ENCODE measurements around the gene SZRD1.

DNA sequence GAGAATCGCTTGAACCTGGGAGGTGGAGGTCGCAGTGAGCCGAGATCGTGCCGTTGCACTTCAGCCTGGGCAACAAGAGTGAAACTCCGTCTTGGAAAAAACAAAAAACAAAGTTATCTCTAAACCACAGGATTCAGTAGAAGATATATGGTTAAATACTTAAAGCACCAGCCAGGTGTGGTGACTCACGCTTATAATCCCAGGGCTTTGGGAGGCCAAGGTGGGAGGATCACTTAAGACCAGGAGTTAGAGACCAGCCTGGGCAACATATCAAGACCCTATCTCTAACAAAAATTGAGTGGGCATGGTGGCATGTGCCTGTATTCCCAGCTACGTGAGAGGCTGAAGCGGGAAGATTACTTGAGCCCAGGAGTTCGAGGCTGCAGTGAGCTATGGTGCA is 79.1 kb downstream of the SZRD1 start:
- TF ChIP-seq, protein P1, sequence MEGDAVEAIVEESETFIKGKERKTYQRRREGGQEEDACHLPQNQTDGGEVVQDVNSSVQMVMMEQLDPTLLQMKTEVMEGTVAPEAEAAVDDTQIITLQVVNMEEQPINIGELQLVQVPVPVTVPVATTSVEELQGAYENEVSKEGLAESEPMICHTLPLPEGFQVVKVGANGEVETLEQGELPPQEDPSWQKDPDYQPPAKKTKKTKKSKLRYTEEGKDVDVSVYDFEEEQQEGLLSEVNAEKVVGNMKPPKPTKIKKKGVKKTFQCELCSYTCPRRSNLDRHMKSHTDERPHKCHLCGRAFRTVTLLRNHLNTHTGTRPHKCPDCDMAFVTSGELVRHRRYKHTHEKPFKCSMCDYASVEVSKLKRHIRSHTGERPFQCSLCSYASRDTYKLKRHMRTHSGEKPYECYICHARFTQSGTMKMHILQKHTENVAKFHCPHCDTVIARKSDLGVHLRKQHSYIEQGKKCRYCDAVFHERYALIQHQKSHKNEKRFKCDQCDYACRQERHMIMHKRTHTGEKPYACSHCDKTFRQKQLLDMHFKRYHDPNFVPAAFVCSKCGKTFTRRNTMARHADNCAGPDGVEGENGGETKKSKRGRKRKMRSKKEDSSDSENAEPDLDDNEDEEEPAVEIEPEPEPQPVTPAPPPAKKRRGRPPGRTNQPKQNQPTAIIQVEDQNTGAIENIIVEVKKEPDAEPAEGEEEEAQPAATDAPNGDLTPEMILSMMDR (conservative IDR thresholded peaks at IDR 0.05; ENCODE audit: low read depth, low read length) = no peak
- TF ChIP-seq POLR2A (IDR thresholded peaks at IDR 0.05; ENCODE audit: low read depth, low read length) = no peak
- TF ChIP-seq MXI1 (IDR thresholded peaks at IDR 0.05; ENCODE audit: borderline replicate concordance, low read depth, low read length) = no peak
- TF ChIP-seq CHD1 (IDR thresholded peaks at IDR 0.05; ENCODE audit: low read depth, low read length) = no peak

Measured in IMR-90 (cell line).